ENCODE measurements around the gene PRTN3.

The PRTN3 gene

DNA sequence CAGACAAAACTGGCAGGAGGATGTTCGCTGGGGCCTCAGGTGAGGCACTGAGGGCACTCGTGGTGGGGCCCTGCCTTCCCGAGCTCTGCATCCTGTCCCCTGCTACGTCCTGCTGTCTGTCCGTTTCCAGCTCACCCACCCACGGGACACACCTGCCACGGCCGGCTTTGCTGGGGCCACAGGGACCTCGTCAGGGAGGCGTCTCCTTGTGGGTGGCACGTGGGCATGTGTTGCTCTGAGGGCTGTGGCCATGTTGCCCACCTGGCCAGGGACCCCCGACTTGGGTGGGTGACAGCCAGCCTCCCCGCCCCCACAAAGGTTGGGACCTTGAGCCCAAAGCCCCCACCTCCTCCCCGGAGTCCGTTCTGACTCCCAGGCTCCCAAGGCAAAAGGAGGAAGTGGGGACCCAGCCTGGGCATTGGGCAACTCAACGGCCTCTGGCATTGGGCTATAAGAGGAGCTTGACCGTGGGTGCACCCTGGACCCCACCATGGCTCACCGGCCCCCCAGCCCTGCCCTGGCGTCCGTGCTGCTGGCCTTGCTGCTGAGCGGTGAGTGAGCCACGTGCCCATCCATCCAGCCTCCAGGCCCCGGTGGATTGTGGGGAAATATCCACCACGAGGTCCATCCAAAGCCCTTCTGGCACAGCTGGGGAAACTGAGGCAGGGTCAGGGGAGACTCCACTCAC, at the start of gene PRTN3:
Gene PRTN3 (plus strand): TSS at position 481 of the 688 bp plus-strand sequence. CDS start 10 bp downstream, at position 491.
- DNase-seq: no peak

DNA sequence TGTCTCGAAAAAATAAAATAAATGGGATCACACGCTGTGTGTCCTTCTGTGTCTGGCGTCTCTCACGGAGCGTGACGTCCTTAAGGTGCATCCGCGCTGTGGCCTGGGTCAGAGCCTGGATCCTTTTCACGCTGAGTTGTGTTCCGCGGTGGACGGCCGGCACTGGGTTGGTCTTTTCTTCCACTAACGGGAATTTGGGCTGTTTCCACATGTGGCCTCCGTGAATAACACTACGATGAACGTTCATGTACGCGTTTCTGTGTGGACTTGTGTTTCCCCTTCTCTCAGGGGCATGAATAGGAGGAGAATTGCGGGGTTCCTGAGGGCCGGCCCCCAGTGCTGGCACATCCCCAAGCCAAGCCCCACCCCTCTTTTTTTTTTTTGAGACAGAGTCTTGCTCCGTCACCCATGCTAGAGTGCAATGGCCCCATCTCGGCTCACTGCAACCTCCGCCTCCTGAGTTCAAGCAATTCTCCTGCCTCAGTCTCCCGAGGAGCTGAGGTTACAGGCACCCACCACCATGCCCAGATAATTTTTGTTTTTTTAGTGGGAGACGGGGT, 49.7 kb upstream of the PRTN3 start:
- DNase-seq: no peak

- DNase-seq: no peak
Measured at GRCh38 chr19:791567-792305, 49.1 kb upstream of the PRTN3 start.

- DNase-seq: no peak
Measured at GRCh38 chr19:792306-792885, 48.4 kb upstream of the PRTN3 start.

- no peak for DNase-seq
Measured at GRCh38 chr19:793806-794205, 47.0 kb upstream of the PRTN3 start.

DNA sequence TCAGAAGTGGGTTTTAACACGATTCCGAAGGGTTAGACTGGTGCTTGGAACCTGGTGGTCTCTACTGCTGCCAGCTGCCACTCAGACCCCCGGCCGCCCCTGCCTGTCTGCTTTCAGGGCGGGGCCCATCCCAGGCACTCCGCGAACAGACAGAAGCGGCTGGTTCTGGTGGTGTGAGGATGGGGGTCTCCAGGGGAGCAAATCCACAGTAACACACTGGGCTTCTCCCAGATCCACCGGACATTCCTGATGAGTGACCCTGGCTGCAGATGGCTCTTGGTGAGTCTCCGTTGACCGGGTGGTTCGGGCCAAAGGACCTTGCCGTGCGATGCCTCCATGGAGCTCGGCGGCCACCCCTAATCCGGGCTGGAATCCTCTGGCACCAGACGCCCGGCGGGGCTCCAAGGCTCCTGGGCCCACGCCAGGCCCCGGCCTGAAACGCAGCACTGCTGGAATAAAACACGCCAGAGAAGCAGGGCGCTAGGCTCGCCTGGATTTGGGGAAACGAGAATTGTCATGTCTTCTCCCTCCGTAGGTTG, 45.7 kb upstream of the PRTN3 start:
- no peak for DNase-seq

DNA sequence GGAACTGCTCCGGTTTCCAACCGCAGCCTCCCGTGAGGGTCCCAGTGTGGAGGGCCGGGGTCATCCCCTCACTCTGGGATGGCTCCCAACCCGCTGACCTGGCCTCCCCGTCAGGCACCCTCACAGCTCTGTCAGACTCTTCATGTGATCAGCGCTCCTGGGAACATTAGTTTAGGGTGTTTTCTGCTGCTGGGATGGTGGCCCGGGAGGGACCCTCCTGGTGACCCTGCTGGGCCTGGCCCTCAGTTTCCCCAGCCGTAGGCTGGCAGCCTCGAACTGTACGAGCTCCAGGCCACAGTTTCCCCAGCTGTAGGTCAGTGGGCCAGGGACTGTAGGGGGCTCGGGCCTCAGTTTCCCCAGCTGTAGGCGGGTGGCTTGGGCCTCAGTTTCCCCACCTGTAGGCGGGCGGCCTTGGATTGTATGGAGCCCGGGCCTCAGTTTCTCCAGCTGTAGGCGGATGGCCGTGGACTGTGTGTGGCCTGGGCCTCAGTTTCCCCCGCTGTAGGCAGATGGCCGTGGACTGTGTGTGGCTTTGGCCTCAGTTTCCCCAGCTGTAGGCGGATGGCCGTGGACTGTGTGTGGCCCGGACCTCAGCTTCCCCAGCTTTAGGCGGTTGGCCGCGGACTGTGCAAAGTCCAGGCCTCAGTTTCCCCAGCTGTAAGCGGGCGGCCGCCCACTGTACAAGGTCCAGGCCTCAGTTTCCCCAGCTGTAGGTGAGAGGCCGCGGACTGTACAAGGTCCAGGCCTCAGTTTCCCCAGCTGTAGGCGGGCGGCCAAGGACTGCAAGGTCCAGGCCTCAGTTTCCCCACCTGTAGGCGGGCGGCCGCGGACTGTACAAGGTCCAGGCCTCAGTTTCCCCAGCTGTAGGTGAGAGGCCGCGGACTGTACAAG, 44.9 kb upstream of the PRTN3 start:
- no peak for DNase-seq

DNA sequence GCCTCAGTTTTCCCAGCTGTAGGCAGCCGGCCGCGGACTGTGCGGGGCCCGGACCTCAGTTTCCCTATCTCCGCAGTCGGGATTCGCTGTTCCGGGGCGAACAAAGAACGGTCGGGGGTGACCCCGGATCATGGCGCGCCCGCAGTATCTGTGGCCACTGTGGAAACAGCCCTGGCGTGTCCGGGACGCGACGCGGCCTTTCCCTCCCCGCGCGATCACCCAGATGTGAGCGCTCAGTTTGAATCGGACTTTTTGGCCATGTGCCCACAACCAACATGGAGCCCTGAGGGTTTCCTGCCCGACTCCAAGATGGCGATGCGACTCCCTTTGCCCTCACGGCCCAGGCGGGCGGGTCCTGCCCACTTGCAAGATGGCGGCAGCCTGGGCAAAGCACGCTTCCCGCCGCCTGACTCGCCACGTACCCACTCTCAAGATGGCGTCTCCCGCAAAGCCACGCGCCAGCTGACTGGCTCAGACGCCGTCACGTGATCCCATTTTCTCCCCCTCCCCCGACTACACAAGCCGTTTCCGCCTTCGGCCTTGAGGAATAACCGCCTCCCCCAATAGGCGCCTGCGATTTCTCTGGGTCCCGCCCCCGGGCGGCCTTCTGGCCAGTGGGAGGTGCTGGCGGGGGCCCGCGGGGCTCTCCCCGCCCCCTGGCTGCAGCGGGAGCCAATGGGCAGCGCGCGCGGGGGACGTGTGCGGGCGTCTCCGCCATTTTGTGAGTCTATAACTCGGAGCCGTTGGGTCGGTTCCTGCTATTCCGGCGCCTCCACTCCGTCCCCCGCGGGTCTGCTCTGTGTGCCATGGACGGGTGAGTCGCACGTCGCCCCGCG, 43.9 kb upstream of the PRTN3 start, which contains the start of gene PTBP1:
Gene PTBP1 (plus strand): TSS at position 761 of the 836 bp plus-strand sequence. CDS start 46 bp downstream, at position 807.
- DNase-seq: peak; percentile 97

GRCh38 chr19:797528-798414, 43.0 kb upstream of the PRTN3 start:
- peak; percentile 36 for DNase-seq

GRCh38 chr19:798415-799075, 42.3 kb upstream of the PRTN3 start:
- no peak for DNase-seq

DNA sequence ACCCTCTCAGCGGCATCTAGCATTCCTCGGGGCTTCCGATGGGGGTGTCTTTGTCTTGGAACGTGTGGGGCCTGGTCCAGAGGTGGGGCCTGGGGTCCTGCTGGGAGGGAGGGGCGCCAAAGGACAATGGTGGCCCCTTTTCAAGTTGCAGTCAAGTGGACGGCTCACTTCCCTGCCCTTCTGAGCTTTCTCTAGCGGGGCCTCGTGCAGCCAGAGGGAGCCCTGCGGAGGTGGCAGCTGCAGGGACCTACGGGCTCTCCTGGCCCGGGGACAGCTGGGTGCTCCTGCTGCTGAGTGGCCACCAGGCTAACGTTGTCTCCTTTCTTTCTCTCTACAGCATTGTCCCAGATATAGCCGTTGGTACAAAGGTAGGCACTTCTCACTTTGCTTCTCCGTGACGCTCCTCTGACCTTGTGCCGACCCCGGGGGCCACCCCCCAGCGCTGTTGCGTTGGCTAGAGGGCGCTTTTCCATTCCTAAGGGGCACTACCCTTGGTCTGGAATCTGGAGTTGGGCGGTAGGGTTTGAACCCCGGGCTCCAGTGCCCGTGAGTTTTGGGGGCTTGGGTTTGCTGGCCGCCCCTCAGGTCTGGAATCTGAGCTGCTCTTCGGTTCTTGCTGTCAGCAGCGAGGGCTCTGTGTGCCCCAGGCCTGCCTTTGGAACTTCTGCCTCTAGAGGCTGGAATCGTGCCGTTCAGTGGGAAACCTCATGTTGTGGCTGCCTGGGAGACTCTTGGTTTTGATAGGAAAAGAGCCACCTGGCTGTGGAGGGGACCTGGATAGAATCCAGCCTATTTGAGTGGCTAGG, 41.5 kb upstream of the PRTN3 start:
- DNase-seq: peak; percentile 39

GRCh38 chr19:800360-801029, 40.3 kb upstream of the PRTN3 start:
- DNase-seq: no peak

DNA sequence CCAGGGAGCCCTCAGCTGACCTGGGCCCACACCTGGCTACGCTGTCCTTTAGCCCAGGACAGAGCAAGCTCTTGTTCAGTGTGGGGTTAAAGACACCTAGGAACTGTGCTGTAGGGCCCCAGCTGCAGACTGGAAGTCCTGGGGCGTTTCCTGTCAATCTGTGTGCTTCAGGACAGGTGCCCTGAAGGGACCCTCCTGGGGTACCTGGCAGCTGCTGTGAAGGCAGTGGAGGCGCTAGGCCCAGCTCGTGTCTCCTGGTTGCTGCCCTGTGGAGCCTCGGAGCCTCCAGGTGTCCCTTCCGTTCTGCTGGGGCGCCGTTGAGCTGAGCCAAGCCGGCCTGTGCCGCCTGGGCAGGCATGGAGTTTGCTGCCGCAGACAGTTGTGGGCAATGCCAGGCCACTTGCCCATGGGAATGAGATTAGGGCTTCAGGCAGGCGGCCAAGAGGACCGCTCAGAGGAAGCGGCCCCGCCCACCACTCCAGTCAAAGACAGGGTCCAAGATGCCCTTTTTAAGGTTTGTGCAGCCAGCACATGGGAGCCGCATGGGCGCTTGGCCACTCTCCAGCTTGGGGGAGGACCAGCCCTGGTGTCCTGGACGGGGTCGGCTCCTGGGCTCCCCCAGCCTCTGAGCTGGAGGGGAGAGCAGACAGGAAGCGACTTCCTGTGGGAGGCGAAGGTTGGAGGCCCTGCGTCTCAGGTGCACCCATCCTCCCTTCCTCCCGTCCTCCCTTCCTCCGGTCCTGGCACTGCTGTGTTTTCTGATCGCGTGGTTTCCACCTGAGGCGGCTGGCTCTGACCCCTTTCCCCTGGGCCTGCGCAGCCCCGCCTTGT, 39.6 kb upstream of the PRTN3 start:
- no peak for DNase-seq

DNA sequence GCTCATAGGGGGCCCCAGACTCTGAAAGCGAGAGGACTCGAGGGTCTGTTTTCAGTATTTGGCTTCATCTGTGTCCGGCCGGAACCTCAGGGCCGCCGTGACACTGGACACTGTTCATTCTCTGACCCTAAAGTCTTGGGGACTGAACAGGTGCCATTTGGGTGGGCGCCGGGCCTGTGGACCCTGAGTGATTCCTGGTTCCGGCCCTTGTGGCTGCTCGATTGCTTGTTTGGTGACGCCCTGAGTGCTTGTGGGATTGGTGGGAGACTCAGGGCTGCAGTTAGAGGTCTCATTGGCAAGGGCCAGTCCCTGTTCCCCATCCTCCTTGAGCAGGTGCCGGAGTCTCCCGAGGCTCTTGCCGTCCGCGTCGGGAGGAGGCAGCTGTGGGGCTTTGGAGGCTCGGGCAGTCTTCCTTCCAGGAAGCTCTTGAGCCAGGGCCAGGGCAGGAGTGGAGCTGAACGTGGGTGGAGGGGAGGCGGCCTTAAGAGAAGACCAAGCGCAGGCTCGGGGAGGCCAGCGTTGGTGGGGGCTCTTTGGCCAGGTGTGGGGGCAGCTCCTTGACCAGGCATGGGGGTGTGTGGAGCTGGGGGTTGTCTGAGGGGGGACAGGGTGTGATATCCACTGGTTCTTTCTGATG, 38.8 kb upstream of the PRTN3 start:
- no peak for DNase-seq

GRCh38 chr19:802498-803098, 38.2 kb upstream of the PRTN3 start:
- no peak for DNase-seq

DNA sequence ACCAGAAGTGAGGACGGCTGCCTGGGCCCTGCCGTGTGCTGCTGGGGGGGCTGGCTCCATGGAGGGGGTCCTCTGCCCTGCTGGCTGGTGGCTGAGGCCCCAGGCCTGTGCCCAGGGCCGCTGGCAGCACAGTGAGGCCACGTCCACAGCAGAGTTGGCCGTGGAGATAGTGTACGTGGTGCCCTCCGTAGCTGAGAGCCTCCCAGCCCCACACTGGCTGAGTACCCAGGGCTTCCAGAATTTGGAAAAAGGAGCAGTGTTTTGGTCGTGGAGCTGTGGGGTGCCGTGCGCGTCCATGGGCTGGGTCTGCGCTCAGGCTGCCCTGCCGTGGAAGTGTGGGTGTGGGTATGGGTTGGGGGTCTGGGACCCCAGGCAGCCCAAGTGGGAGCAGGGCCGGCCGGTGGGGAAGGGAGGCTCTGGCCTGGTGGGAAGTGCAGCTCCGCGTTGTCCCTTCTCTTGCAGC, 37.7 kb upstream of the PRTN3 start:
- DNase-seq: no peak
